ENCODE measurements around the gene AADAC.
"Not testable (repeated sequence)": the region's sequence is repeated elsewhere in the genome, so short reads cannot be mapped to it uniquely, and the experiment has no call there.

The AADAC gene

GRCh38 chr3:151774910-151775309 lies 39.0 kb upstream of the AADAC start:
- DNase-seq (ENCODE audit: insufficient read length, low spot score), result no peak
- TF ChIP-seq POLR2A (IDR thresholded peaks at IDR 0.05; ENCODE audit: low read depth, low read length) (no peak), PAX5 (IDR thresholded peaks at IDR 0.05; ENCODE audit: insufficient read depth, low read length, severe bottlenecking) (no peak), SPI1 (IDR thresholded peaks at IDR 0.05; ENCODE audit: low read depth, low read length) (no peak), POLR2AphosphoS5 (IDR thresholded peaks at IDR 0.05; ENCODE audit: low read depth, low read length) (no peak), POU2F2 (IDR thresholded peaks at IDR 0.05; ENCODE audit: low read depth, low read length) (no peak), TAF1 (IDR thresholded peaks at IDR 0.05; ENCODE audit: low read depth, low read length) (no peak)
- FAIRE-seq, result no peak

GRCh38 chr3:151775314-151776258 lies 38.3 kb upstream of the AADAC start:
- TF ChIP-seq SPI1 (IDR thresholded peaks at IDR 0.05; ENCODE audit: low read depth, low read length), result no peak
- TF ChIP-seq POU2F2 (IDR thresholded peaks at IDR 0.05; ENCODE audit: low read depth, low read length), result no peak
- TF ChIP-seq POLR2AphosphoS5 (IDR thresholded peaks at IDR 0.05; ENCODE audit: low read depth, low read length), result no peak
- no peak for TF ChIP-seq TAF1 (IDR thresholded peaks at IDR 0.05; ENCODE audit: low read depth, low read length)
- TF ChIP-seq POLR2A (IDR thresholded peaks at IDR 0.05; ENCODE audit: low read depth, low read length), result no peak
- no peak for TF ChIP-seq PAX5 (IDR thresholded peaks at IDR 0.05; ENCODE audit: insufficient read depth, low read length, severe bottlenecking)
- FAIRE-seq (no peak), DNase-seq (ENCODE audit: insufficient read length, low spot score) (no peak)

- no peak for DNase-seq (ENCODE audit: insufficient read length, low spot score)
- TF ChIP-seq POLR2AphosphoS5 (IDR thresholded peaks at IDR 0.05; ENCODE audit: low read depth, low read length) (no peak), PAX5 (IDR thresholded peaks at IDR 0.05; ENCODE audit: insufficient read depth, low read length, severe bottlenecking) (no peak), POU2F2 (IDR thresholded peaks at IDR 0.05; ENCODE audit: low read depth, low read length) (no peak), POLR2A (IDR thresholded peaks at IDR 0.05; ENCODE audit: low read depth, low read length) (no peak), TAF1 (IDR thresholded peaks at IDR 0.05; ENCODE audit: low read depth, low read length) (no peak), SPI1 (IDR thresholded peaks at IDR 0.05; ENCODE audit: low read depth, low read length) (no peak)
- no peak for FAIRE-seq
Measured at GRCh38 chr3:151776259-151776740, 37.6 kb upstream of the AADAC start.

- TF ChIP-seq POU2F2 (IDR thresholded peaks at IDR 0.05; ENCODE audit: low read depth, low read length) (no peak), TAF1 (IDR thresholded peaks at IDR 0.05; ENCODE audit: low read depth, low read length) (no peak), POLR2A (IDR thresholded peaks at IDR 0.05; ENCODE audit: low read depth, low read length) (no peak), PAX5 (IDR thresholded peaks at IDR 0.05; ENCODE audit: insufficient read depth, low read length, severe bottlenecking) (no peak), SPI1 (IDR thresholded peaks at IDR 0.05; ENCODE audit: low read depth, low read length) (no peak), POLR2AphosphoS5 (IDR thresholded peaks at IDR 0.05; ENCODE audit: low read depth, low read length) (no peak)
- FAIRE-seq (no peak), DNase-seq (ENCODE audit: insufficient read length, low spot score) (no peak)
Measured at GRCh38 chr3:151777880-151778279, 36.0 kb upstream of the AADAC start.

- DNase-seq (ENCODE audit: insufficient read length, low spot score) (no peak), FAIRE-seq (no peak)
- TF ChIP-seq PAX5 (IDR thresholded peaks at IDR 0.05; ENCODE audit: insufficient read depth, low read length, severe bottlenecking) (no peak), TAF1 (IDR thresholded peaks at IDR 0.05; ENCODE audit: low read depth, low read length) (no peak), SPI1 (IDR thresholded peaks at IDR 0.05; ENCODE audit: low read depth, low read length) (no peak), POLR2A (IDR thresholded peaks at IDR 0.05; ENCODE audit: low read depth, low read length) (no peak), POLR2AphosphoS5 (IDR thresholded peaks at IDR 0.05; ENCODE audit: low read depth, low read length) (no peak), POU2F2 (IDR thresholded peaks at IDR 0.05; ENCODE audit: low read depth, low read length) (no peak)
Measured at GRCh38 chr3:151787626-151788025, 26.3 kb upstream of the AADAC start.

GRCh38 chr3:151788401-151788800 lies 25.5 kb upstream of the AADAC start:
- FAIRE-seq (no peak), DNase-seq (ENCODE audit: insufficient read length, low spot score) (no peak)

GRCh38 chr3:151789853-151790463 lies 24.0 kb upstream of the AADAC start:
- FAIRE-seq, result no peak
- DNase-seq (ENCODE audit: insufficient read length, low spot score), result no peak
- TF ChIP-seq POLR2AphosphoS5 (IDR thresholded peaks at IDR 0.05; ENCODE audit: low read depth, low read length) (no peak), PAX5 (IDR thresholded peaks at IDR 0.05; ENCODE audit: insufficient read depth, low read length, severe bottlenecking) (no peak), POU2F2 (IDR thresholded peaks at IDR 0.05; ENCODE audit: low read depth, low read length) (no peak), TAF1 (IDR thresholded peaks at IDR 0.05; ENCODE audit: low read depth, low read length) (no peak), SPI1 (IDR thresholded peaks at IDR 0.05; ENCODE audit: low read depth, low read length) (no peak), POLR2A (IDR thresholded peaks at IDR 0.05; ENCODE audit: low read depth, low read length) (no peak)

More at GRCh38 chr3:151788401-151788800, 25.5 kb upstream of the AADAC start:
- TF ChIP-seq TAF1 (IDR thresholded peaks at IDR 0.05; ENCODE audit: low read depth, low read length) (no peak), POU2F2 (IDR thresholded peaks at IDR 0.05; ENCODE audit: low read depth, low read length) (no peak), PAX5 (IDR thresholded peaks at IDR 0.05; ENCODE audit: insufficient read depth, low read length, severe bottlenecking) (no peak)

- not testable (repeated sequence) for FAIRE-seq; DNase-seq (ENCODE audit: insufficient read length, low spot score)
Measured at GRCh38 chr3:151790763-151791162, 23.2 kb upstream of the AADAC start.

GRCh38 chr3:151792411-151792810 lies 21.5 kb upstream of the AADAC start:
- no peak for FAIRE-seq
- TF ChIP-seq PAX5 (IDR thresholded peaks at IDR 0.05; ENCODE audit: insufficient read depth, low read length, severe bottlenecking), result no peak
- TF ChIP-seq POU2F2 (IDR thresholded peaks at IDR 0.05; ENCODE audit: low read depth, low read length), result no peak
- TF ChIP-seq POLR2AphosphoS5 (IDR thresholded peaks at IDR 0.05; ENCODE audit: low read depth, low read length), result no peak

More at GRCh38 chr3:151792411-151792810, 21.5 kb upstream of the AADAC start:
- DNase-seq (ENCODE audit: insufficient read length, low spot score), result no peak

All from GM12891 (cell line).